ENCODE results near the gene C16orf92.

The C16orf92 gene

GRCh38 chr16:29989111-29989858 lies 33.7 kb upstream of the C16orf92 start:
- DNase-seq (ENCODE audit: low spot score), result no peak

- no peak for DNase-seq (ENCODE audit: low spot score)
Observed at GRCh38 chr16:29990034-29990433, 33.0 kb upstream of the C16orf92 start.

GRCh38 chr16:29990883-29991570 lies 32.0 kb upstream of the C16orf92 start:
- DNase-seq (ENCODE audit: low spot score), result no peak

- no peak for DNase-seq (ENCODE audit: low spot score)
Observed at GRCh38 chr16:29991571-29991904, 31.5 kb upstream of the C16orf92 start.

DNA sequence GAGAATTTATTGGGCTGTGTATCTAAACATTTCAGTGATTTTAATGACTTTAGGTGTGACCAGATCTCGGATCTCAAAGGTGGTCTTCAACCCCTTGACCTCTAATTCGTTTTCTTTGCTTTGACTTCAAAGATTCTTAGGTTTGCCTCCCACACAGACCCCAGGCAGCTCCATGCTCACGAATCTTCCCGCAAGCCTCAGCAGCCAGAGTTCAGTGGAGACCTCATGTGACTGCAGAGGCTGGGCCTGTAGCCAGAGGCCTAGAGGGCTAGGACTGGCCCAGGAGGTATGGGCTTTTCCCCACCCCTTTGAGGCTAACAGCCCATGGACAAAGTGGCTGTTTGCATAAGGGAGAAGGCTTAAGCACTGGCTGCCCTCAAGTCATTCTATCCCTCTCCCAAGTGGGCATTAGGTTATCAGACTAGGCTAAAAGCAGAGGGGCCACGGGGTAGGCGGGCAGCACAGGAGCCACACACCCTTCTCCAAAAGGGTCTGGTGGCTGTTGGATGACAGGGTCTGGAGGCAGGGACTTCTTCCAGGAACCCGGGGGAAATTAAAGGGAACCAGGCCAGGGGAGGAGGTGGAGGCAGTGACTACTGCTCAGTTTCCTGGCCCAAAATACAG lies 30.5 kb upstream of the C16orf92 start:
- no peak for DNase-seq (ENCODE audit: low spot score)

- no peak for DNase-seq (ENCODE audit: low spot score)
Observed at GRCh38 chr16:29993191-29993902, 29.7 kb upstream of the C16orf92 start.

DNA sequence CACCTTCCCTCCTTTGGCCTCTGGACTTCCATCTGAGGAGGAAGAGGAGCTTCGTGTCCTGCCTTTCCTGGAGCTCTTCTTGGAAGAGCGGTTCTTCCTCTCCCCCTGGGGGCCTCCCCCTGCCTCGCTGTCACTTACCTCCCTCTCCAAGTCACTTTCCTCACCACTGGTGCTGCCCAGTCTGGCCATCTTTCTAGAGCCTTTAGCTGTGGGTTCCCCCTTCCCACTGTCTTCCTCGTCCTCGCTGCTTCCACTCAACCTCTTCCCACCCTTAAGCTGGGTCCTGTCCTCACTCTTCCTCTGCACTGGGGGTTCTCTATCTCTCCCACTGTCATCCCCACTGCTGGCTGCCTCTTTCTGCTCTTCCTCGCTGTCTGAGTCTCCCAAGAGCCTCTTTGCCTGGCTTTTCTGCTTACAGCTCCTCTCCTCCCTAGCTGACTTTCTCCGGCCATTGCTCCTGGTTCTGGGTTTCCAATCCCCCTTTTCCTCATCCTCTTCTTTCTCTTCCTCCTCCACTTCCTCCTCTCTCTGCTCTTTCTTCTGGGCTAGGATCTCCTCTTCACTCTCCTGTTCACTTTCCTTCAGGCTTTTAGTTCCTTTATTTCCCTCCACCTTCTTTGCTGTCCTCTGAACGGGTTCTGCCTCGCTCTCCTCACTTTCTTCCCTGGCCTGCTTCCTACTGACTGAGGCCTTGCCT lies 28.9 kb upstream of the C16orf92 start:
- no peak for DNase-seq (ENCODE audit: low spot score)

DNA sequence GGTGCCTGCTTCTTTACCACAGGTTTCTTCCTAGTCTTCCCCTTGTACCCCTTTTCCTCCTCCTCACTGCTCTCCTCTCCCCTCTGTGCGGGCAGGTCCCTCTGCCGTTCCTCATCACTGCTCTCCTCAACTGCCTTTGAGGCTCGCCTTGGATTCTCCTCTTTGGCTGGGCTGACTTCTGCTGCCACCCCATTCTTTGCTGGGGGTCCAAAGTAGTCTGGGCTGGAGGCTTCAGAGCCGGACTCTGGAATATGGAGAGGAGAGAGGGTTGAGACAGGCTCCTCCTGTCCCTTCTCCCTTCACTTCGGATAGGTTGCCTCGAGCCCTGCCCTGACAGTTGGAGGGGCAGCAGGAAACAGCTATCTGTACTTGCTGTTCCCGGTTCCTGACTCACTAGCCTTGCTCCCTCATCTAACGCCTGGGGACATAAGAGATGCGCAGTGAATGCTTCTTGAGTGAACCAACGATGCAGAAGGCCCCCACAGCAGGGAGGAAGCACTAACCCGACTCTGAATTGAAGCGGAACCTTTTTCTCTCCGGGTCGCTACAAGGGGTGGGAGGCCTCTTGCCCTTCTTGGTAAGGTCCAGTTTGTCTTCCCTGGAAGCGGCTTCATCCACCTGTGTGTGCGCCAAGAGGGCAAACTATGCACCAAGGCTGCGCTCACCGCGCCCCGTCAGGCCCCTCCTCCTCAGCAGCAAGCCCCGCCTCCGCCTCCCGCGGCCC lies 28.2 kb upstream of the C16orf92 start:
- DNase-seq (ENCODE audit: low spot score), result no peak

- DNase-seq (ENCODE audit: low spot score), result peak; percentile 83
Observed at GRCh38 chr16:29995324-29995910, 27.6 kb upstream of the C16orf92 start, which contains the start of gene HIRIP3. Gene HIRIP3 (minus strand): TSS chr16:29995617. CDS start chr16:29995605, 12 bp downstream.

- peak; percentile 98 for DNase-seq (ENCODE audit: low spot score)
Observed at GRCh38 chr16:29995911-29996765, 26.9 kb upstream of the C16orf92 start, which contains the start of gene INO80E. Gene INO80E (plus strand): TSS chr16:29996241. CDS start chr16:29996311, 70 bp downstream.

GRCh38 chr16:29996766-29997250 lies 26.2 kb upstream of the C16orf92 start:
- DNase-seq (ENCODE audit: low spot score), result no peak

GRCh38 chr16:29999605-30000004 lies 23.4 kb upstream of the C16orf92 start:
- DNase-seq (ENCODE audit: low spot score), result no peak

DNA sequence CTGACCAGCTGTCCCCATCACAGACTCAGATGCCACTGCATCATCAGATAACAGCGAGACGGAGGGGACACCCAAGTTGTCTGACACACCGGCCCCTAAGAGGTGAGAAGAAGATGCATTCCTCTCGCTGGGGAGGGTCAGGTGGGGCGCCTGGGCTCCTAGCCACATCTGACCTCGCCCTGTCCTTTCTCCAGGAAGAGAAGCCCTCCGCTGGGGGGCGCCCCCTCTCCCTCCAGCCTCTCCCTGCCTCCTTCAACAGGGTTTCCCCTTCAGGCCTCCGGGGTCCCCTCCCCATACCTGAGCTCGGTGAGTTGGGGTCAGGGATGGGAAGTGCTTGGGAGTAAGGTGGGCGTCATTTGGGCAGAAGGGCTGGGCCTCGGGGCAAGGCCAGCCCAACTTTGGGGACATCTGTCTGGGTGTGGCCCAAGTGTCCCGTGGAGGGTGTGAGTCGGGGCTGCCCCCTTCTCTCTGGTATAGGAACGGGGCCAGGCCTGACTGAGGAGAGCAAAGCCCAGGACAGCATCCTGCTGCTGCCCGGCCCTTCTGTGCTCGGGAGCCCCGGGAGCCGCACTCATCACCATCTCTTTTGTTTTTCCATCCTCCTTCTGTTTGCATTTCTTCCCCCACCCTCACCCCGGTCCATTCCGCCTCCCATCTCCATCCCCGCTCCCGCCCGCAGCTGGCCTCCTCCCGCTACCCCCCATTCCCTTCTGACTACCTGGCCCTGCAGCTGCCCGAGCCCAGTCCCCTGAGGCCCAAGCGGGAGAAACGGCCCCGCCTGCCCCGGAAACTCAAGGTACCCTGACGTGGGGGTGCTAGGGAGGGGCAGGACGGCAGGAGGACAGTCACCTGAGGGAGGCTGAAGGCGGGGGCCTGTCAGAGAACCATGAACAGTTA lies 22.0 kb upstream of the C16orf92 start:
- DNase-seq (ENCODE audit: low spot score), result no peak

DNA sequence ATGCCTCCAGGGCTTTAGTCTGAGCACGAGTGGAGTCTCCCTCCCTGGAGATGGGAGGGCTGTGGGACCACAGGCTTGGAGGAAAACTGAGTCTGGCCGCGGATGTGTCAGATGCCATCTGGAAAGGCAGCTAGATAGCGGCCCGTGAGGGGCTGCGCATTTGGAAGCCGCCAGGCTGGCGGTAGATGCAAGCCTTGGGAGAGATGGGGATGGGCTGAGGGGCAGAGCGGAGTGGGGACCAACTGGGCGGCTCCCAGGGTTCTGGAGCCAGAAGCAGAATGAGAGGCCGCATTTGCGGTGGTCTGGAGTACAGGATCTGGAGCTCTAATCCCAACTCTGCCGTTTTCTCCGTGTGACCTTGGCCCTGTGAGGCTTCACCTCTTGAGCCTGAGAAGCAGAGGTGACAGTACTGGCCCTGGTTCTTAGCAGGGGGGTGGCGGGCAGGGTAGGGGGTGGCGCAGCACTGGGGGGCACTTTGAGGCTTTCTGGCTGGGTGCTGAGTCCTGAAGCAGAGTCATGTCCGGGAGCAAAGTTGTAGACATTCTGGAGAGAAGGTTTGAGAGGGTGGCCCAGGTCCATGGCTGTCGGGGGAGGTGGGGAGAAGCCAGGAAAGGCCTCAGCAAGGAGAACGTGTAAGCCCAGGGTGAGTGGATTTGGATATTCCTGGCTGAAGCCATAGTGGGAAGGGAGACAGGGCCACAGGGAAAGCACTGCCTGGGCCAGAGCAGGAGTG lies 20.2 kb upstream of the C16orf92 start:
- no peak for DNase-seq (ENCODE audit: low spot score)

DNA sequence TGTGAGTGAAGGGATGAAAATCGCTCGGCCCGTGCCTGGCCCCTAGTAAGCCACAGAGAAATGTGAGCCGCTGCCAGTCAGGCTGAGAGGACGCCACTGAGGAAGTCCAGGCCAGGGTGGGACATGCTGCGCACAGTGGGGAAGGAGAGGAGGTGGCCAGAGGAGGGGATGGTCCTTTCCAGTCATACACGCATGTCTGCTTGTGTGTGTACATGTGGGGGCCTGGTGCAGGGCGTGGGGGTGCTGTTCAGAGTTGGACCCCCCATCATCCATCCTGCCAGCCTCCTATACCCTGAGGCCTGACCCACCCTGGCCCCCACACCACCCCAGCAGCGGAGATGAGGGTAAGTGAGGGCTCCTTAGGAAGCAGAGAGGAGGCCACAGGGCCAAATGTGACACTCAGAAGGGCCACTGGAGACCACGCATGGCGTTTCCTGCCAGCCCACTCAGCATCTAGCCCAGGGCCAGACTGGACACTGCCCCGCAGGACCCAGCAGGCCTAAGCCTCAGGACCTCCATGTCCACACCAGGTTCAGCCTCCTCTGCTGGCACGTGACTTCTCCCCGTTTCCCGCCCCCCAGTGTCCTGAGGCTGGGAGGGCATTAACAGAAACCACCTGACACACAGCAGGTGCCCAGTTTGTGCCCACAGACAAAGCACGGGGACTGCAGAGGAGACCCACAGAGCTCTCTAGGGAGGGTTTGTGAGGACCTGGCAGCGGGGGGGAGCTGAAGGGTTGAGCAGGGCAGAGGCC lies 19.2 kb upstream of the C16orf92 start:
- DNase-seq (ENCODE audit: low spot score), result no peak

DNA sequence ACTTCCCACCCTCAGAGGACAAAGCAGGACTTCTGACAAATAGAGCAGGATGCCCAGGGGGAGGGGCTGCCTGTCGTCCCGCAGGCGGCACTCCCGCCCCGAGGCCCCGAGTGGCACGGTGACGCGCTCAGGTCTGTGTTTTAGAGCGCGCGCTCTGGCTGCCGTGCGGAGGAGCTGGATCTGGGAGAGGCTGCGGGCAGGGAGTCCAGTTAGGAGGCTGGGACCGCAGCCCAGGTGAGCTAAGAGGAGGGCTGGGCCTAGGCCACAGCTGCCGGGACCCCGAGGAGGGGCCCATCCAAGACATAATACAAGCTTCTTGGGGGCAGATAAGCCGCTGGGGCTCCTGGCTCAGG lies 18.6 kb upstream of the C16orf92 start:
- DNase-seq (ENCODE audit: low spot score), result no peak

GRCh38 chr16:30004811-30005242 lies 18.2 kb upstream of the C16orf92 start:
- no peak for DNase-seq (ENCODE audit: low spot score)

All from CD4-positive, alpha-beta T cell treated with Interleukin-6 at 100 ng/mL for 8 hours (primary cell).